GM12878 (cell line): ENCODE results near the gene PTPRN2.

ENCODE experiments used
- CTCF ChIP-seq, 3 experiments: IDR thresholded peaks in 2 of 3; conservative IDR thresholded peaks in 1 of 3; 2 replicates each; pipeline ENCODE4 v1.5.1; 2011; ENCODE audit warnings: low read depth in 3 of 3, low read length in 3 of 3, mild to moderate bottlenecking in 3 of 3, control low read depth in 2 of 3, moderate library complexity in 2 of 3, inconsistent platforms in 1 of 3, mixed read lengths in 1 of 3; ENCODE audit not compliant: control insufficient read depth in 2 of 3, insufficient read depth in 1 of 3; ENCODE audit errors: extremely low read depth in 1 of 3
- EZH2 ChIP-seq: IDR thresholded peaks from 2 replicates; pipeline ENCODE4 v1.6.1; 2012; ENCODE audit warnings: low read depth, mild to moderate bottlenecking, control low read depth, inconsistent platforms, low read length, borderline replicate concordance; ENCODE audit not compliant: control insufficient read depth
- PBX3 ChIP-seq: IDR thresholded peaks from 2 replicates; pipeline ENCODE4 v1.6.1; 2011; ENCODE audit warnings: mild to moderate bottlenecking, low read depth, low read length, moderate library complexity; ENCODE audit not compliant: insufficient replicate concordance
- REST ChIP-seq: IDR thresholded peaks from 2 replicates; pipeline ENCODE4 v1.6.1; 2012; ENCODE audit warnings: mild to moderate bottlenecking, low read depth, low read length

GRCh38 chr7:158005531-158005930 is 582.1 kb downstream of the PTPRN2 start:
- no peak for TF ChIP-seq REST
- TF ChIP-seq CTCF (IDR thresholded peaks at IDR 0.05 in 2 of 3, conservative IDR thresholded peaks at IDR 0.05 in 1 of 3; ENCODE audit: control insufficient read depth in 2 of 3, extremely low read depth in 1 of 3, insufficient read depth in 1 of 3, low read depth in 3 of 3, low read length in 3 of 3) = no peak
- no peak for TF ChIP-seq EZH2
- no peak for TF ChIP-seq PBX3
